PC-9 (cell line): ENCODE data around the gene SRRT.

Experiments used
- CTCF ChIP-seq: fragments of 200-600 bp; sonication (generic); conservative IDR thresholded peaks from 2 replicates; pipeline ENCODE4 v1.6.1; 2017; ENCODE audit warnings: mixed run types, antibody characterized with exemption, mild to moderate bottlenecking, moderate library complexity
- EZH2 ChIP-seq: fragments of 200-600 bp; sonication (generic); IDR thresholded peaks from 2 replicates; pipeline ENCODE4 v1.8.0; 2017; ENCODE audit warnings: antibody characterized with exemption, low read depth

- no peak for TF ChIP-seq CTCF
- no peak for TF ChIP-seq EZH2
Observed at GRCh38 chr7:100899432-100899831, 24.5 kb downstream of the SRRT start.
